Bronchial epithelial cell (primary cell): ENCODE results near the gene PDZRN3. TPM values are rescaled to one million over a fixed set of nuclear protein-coding genes. Genes with fewer than 3 reads are reported as not detected.

Source experiments
- DNase-seq: peaks from one replicate; pipeline ENCODE4 v3.0.0-alpha.2; 2010; ENCODE audit warnings: low read depth
- FAIRE-seq: peaks from 2 replicates; lab custom pipeline; 2011; peaks lifted over from hg19 to GRCh38; lab: Jason Lieb, UNC
- H3K27me3 ChIP-seq: 2 replicates; pipeline ENCODE4 v1.5.1; 2011; ENCODE audit warnings: low read length; ENCODE audit not compliant: control insufficient read depth, insufficient read depth
- H3K36me3 ChIP-seq: 2 replicates; pipeline ENCODE4 v1.5.1; 2011; ENCODE audit warnings: low read length; ENCODE audit not compliant: control insufficient read depth, insufficient read depth
- H3K4me3 ChIP-seq: 2 replicates; pipeline ENCODE4 v1.5.1; 2011; ENCODE audit warnings: mild to moderate bottlenecking, low read depth, low read length, control low read depth
- total RNA-seq: library from RNA; depleted of rRNA; stranded (reverse); fragments of >200 nt; gene quantifications from 2 replicates; pipeline ENCODE4 v1.2.1, GENCODE V29; 2014
- TF ChIP-seq, protein P1 (sequence below): IDR thresholded peaks from 2 replicates; pipeline ENCODE4 v1.5.1; 2011; ENCODE audit warnings: mild to moderate bottlenecking, moderate library complexity, low read length, control low read depth, inconsistent platforms; ENCODE audit not compliant: insufficient read depth, severe bottlenecking

The PDZRN3 gene
- total RNA-seq, 1 donor from 2014 or later: 0.79 TPM

DNA sequence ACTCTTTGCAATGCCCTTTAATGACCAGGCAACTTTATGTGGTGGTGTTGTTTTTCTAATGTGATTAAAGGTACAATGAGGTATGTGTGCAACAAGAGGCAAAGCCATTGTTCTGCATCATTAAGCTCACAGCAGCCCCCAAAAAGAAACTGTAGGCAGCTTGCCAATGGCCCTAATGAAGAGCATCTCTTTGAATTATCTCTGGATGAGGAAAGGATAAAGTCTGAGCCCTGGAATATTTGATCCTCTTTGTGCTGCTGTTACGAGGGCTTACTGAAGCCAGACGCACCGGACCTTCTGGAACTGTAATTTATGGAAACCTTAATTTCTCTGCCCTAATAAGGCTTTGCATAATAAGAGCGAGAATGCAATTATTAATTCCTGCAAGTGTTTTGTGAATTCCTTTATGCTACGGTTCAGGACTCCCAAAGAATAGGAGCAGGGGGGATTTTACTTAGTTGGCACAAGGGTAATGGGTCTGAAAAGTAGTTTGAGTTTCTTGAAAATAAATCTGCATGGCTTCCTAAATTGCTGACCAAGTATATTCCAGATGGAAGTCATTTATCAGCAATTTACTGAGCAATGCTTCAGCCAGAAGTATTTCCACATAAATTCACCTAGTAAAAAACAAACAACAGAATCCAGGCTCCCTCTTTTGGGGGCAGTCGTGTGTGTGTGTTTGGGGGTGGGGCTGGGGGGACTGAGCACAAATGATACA, 193.4 kb downstream of the PDZRN3 start:
- FAIRE-seq (no peak), DNase-seq (no peak)
- H3K36me3 ChIP-seq: no peaks in the 10 kb centered on the region
- TF ChIP-seq, protein P1, sequence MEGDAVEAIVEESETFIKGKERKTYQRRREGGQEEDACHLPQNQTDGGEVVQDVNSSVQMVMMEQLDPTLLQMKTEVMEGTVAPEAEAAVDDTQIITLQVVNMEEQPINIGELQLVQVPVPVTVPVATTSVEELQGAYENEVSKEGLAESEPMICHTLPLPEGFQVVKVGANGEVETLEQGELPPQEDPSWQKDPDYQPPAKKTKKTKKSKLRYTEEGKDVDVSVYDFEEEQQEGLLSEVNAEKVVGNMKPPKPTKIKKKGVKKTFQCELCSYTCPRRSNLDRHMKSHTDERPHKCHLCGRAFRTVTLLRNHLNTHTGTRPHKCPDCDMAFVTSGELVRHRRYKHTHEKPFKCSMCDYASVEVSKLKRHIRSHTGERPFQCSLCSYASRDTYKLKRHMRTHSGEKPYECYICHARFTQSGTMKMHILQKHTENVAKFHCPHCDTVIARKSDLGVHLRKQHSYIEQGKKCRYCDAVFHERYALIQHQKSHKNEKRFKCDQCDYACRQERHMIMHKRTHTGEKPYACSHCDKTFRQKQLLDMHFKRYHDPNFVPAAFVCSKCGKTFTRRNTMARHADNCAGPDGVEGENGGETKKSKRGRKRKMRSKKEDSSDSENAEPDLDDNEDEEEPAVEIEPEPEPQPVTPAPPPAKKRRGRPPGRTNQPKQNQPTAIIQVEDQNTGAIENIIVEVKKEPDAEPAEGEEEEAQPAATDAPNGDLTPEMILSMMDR: no peak
- no peak overlapping the region for H3K4me3 ChIP-seq
- H3K27me3 ChIP-seq: no peaks in the 10 kb centered on the region

DNA sequence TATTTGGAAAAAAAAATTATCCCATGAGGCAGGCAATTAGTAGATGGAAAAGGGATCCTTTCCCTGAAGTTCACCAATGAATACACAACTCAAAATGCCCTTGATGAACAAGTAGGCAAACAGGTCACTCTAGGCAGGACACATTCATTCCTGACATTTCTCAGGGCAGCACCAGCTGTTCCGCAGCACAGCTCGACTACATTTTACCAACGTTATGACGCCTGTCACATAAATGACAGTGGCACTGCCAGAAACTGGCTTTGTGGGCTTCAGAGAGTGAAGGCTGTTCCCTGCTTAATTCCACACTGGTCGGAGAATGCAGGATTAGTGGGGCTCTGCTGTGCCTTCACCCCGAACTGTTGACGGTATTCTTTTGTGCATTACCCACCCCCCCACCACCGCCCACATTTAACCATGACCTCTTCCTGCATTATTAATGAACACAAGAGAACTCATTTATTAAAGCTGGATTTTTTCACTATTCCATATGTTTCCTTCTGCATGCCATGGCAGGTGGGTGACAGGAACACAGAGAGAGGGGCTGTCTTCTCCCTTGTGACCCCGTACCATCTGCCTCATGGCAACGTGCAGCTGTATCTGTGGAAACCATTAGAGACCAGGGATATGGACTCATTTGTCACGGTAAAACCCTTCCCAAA, 197.6 kb downstream of the PDZRN3 start:
- H3K4me3 ChIP-seq: no peak overlapping the region
- TF ChIP-seq, protein P1: no peak
- H3K27me3 ChIP-seq: no peaks in the 10 kb centered on the region
- H3K36me3 ChIP-seq: no peaks in the 10 kb centered on the region
- DNase-seq (no peak), FAIRE-seq (no peak)

- Histone ChIP-seq H3K27me3 (no peaks in the 10 kb centered on the region), H3K4me3 (no peak overlapping the region), H3K36me3 (no peaks in the 10 kb centered on the region)
- TF ChIP-seq, protein P1: no peak
- FAIRE-seq (no peak), DNase-seq (no peak)
Measured at GRCh38 chr3:73426606-73427005, 198.1 kb downstream of the PDZRN3 start.

DNA sequence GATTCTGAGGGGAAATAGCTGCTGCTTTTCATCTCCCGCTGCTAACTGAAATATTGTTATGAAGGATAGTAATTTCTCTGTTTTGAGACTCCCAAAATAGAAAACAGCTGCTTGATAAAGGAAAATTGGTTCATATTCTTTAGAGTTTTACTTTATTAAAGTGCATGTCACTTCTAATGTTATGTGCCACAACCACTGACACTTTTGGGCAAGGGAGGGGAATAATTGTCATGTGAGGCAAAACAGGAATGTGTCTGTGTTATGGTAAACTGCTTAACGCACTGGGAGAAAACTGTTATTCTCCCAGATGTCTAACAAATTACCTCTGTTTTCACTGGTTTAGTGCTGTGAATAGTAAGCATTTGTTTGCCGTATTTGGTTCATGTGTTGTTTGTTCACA, 201.6 kb downstream of the PDZRN3 start:
- FAIRE-seq: no peak
- no peaks in the 10 kb centered on the region for H3K27me3 ChIP-seq
- H3K4me3 ChIP-seq: no peak overlapping the region
- TF ChIP-seq, protein P1: no peak
- no peaks in the 10 kb centered on the region for H3K36me3 ChIP-seq
- DNase-seq: no peak

GRCh38 chr3:73422571-73422970, 202.2 kb downstream of the PDZRN3 start:
- no peak overlapping the region for H3K4me3 ChIP-seq
- TF ChIP-seq, protein P1: no peak
- no peaks in the 10 kb centered on the region for H3K27me3 ChIP-seq
- FAIRE-seq (no peak), DNase-seq (no peak)
- no peaks in the 10 kb centered on the region for H3K36me3 ChIP-seq
